ENCODE results near the gene OTOP1.

DNA sequence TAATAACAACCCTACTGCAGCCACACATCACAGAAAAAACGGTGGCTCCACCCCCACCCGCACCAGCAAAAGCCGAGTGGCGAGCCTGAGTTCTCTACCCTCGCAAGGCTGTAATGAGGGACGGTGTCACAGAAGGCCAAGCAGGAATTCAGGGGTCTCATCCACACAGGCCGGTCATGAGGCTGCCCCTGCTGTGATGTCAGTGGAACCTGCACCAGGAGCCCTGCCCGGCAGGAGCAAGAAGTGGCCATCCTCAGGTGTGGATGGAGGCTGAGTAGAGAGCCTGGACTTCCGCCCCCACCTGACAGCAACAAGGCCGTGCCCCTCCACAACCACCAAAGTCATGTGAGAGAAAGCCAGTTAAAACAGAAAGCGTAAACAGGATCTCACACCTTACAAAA lies 42.6 kb upstream of the OTOP1 start:
- no peak for TF ChIP-seq CTCF (IDR thresholded peaks at IDR 0.05)
- no peak for TF ChIP-seq POLR2AphosphoS5 (IDR thresholded peaks at IDR 0.05; ENCODE audit: low read depth, low read length)
- TF ChIP-seq SIN3A (IDR thresholded peaks at IDR 0.05; ENCODE audit: borderline replicate concordance, insufficient read depth, low read depth, low read length) = no peak
